Hippocampal formation (tissue), 2 donors: Measurements from ENCODE around the gene GCNT1.
"Not testable (repeated sequence)": the region's sequence is repeated elsewhere in the genome, so short reads cannot be mapped to it uniquely, and the experiment has no call there.

Experiments
- DNase-seq, 2 donors: peaks; one replicate each; lab custom pipeline; 2025; lab: John Stamatoyannopoulos, UW

Gene GCNT1

GRCh38 chr9:76443887-76444286 is 15.1 kb upstream of the GCNT1 start:
- DNase-seq = no peak

- DNase-seq = no peak
Measured at GRCh38 chr9:76444322-76444929, 14.6 kb upstream of the GCNT1 start.

DNA sequence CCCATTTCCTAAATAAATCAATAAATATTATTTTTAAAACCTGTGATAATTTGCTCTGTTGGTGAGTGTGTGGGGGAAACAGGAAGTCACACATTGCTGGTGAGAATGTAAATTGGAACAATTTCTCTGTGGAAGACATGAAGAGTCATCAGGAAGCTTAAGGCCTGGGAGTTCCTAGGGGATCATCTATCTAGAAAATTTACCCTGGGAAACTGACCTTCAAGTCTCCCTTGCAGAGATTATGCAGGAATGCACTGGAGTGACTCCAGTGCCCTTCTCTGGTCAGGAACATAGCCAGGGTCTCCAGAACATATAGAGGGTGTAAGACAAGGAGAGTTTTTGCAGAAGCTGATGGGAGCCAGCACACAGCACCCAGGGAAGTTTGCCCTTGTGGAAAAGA is 13.0 kb upstream of the GCNT1 start:
- no peak for DNase-seq

DNA sequence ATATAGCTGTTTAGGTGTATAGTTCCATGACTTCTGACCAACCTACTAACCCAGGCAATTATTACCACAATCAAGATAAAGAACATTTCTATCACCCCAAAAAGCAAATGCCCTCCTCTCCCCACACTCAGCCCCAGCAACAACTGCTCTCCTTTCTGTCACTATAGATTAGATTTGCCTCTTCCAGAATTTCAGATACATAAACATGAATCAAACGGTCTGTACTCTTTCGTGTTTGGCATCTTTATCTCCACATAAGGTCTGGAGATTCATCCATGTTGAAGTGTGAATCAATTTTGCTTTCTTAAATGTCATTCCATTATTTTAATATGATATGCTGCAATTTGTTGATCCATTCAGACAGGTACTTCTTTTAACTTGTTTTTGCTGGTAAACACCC is 10.5 kb upstream of the GCNT1 start:
- DNase-seq = no peak

DNA sequence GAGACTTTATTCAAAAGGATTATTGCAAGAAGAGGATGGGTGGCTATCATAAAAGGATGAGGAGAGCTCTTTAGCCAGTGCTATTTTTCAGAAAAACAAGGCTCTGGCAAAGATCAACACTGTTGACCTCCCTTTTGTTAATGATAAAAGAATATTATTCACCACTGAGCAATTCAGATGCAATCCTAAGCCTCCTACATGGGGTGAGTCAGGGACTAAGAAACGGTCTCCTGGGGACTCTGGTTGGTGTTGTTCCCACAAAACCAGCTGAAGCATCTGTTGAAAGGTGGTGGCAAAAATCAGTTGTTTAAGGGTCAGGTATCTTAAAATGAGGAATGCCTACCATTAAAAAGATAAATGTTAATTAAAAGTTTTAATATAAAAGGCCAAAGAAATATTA is 7.7 kb upstream of the GCNT1 start:
- DNase-seq = no peak

- no peak for DNase-seq
Measured at GRCh38 chr9:76452839-76453238, 6.1 kb upstream of the GCNT1 start.

DNA sequence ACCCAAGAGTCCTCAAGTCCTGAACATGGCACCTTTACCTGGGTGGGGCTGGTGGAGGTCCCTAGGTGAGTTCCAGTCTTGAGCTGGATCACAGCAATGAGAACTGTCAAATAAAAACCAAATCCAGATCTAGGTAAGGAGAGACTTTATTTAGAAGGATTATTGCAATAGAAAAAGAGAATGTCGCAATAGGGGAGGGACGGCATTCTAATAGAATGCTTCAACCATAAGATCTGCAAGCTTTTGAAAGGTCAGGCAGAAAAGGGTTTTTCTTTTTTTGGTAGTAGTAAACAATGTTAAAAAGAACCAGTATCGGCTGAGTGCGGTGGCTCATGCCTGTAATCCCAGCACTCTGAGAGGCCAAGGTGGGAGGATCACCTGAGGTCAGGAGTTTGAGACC is 5.2 kb upstream of the GCNT1 start:
- no peak for DNase-seq

GRCh38 chr9:76454311-76454710 is 4.7 kb upstream of the GCNT1 start:
- DNase-seq = no peak

- no peak for DNase-seq
Measured at GRCh38 chr9:76456202-76456926, 2.6 kb upstream of the GCNT1 start.

DNA sequence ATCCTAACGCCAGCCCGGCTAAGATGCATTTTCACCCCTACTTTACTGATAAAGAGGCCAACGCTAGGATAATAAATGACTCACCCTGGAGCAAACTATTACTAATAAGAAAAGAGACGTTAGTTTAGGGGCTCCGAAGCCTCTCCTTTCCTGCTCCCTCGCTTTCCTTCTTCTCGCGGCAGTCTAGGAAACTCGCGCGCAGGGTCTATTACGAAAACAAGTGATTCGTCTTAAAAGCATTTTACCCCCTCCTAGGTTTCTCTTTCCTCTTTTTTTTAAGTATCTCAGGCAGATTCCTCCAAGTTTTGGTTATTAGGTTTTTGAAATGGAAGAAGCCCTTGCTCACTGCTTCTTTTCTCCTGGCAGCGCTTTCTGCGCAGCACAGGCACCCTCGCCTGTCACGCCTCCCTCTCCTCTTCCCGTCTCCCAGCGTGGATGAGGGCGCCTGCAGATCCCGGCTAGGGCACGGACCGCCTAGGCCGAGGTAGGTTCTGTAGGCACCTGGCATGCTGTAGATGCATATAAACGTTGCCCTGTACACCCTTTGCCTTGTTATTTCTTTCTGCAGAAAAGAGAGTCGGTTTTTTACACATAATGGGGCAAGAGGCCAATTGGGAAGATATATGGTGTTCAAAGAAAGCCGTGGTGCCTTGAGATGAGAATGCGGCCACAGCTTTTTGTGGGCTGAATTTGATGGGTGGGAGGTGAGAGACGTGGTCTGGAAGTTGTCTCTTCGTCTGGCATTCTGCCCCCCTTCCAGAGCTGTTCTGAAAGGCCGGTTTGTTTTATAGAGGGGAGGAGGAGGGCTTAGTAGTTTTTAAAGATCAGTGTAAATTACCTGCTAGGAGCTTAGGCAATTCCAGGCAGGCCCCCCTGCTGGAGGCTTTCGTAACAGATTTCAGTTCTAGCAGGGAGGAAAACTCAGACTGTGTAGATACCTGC is 983 bp downstream of the GCNT1 start:
- no peak for DNase-seq

DNA sequence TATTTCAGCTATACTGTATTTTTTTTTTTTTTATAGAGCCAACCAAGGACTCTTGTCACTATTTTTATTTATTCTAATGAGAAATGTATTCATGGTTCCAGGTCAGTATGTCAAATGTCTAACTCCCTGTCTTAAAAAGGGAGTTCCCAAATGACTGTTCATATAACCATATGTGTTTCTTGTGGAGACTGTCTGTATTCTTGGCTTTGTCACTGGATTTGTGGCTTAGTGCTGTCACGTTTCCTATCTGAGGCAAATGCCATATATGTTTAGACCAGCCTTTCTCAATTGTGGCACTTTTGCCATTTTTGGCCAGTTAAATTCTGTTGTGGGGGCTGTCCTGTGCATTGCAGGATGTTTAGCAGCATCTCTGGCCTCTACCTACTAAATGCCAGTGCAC is 3.1 kb downstream of the GCNT1 start:
- no peak for DNase-seq

GRCh38 chr9:76463211-76463610 is 4.2 kb downstream of the GCNT1 start:
- DNase-seq = no peak

DNA sequence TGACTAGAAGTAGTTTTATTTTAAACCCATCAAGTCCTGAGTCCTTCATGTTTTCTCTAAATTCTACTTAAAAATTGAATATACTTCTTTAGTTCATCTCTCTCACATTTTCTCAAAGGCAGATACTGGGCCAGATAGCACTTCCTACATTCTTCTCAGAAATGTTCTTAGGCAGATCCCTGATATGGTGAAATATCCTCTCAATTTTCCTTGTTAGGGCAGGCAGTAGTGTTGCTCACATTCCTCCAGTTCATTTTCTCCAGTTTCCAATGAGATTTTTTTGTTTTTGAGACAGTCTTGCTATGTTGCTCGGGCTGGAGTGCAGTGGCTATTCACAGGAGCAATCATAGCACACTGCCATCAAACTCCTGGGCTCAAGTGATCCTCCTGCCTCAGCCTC is 5.7 kb downstream of the GCNT1 start:
- no peak for DNase-seq

- DNase-seq = no peak
Measured at GRCh38 chr9:76465442-76466298, 6.7 kb downstream of the GCNT1 start.

GRCh38 chr9:76466299-76466605 is 7.3 kb downstream of the GCNT1 start:
- DNase-seq = no peak

GRCh38 chr9:76474419-76474818 is 15.4 kb downstream of the GCNT1 start:
- no peak for DNase-seq

- no peak for DNase-seq
Measured at GRCh38 chr9:76475686-76476085, 16.7 kb downstream of the GCNT1 start.

DNA sequence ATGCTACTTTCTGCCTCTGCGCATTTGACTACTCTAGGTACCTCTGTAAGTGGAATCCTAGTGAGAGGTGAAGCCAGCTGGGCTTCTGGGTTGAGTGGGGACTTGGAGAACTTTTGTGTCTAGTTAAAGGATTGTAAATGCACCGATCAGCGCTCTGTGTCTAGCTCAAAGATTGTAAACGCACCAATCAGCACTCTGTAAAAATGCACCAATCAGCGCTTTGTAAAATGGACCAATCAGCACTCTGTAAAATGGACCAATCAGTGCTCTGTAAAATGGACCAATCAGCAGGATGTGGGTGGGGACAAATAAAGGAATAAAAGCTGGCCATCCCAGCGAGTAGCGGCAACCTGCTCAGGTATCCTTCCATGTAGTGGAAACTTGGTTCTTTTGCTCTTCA is 18.8 kb downstream of the GCNT1 start:
- not testable (repeated sequence) for DNase-seq

DNA sequence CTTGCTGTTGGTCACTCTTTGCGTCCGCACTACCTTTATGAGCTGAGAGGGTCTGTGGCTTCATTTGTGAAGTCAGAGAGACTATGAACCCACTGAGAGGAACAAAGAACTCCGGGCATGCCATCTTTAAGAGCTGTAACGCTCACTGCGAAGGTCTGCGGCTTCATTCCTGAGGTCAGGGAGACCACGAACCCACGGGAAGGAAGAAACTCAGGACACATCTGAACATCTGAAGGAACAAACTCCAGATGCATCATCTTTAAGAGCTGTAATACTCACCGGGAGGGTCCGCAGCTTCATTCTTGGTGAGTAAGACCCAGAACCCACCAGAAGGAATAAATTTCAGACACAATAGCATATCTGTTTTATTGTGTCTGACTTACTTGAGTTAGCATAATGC is 19.2 kb downstream of the GCNT1 start:
- no peak for DNase-seq

GRCh38 chr9:76479337-76479736 is 20.4 kb downstream of the GCNT1 start:
- DNase-seq = not testable (repeated sequence)

GRCh38 chr9:76486151-76486550 is 27.2 kb downstream of the GCNT1 start:
- DNase-seq = no peak
